Erythroblast (primary cell): Measurements from ENCODE around the gene SRCIN1.

ENCODE experiments used
- GATA1 ChIP-seq: IDR thresholded peaks from 2 replicates; pipeline ENCODE4 v1.6.1; 2011; ENCODE audit warnings: low read depth, mild to moderate bottlenecking, control low read depth, low read length, moderate library complexity
- POLR2A ChIP-seq: IDR thresholded peaks from 2 replicates; pipeline ENCODE4 v1.6.1; 2011; ENCODE audit warnings: mild to moderate bottlenecking, low read length

- no peak for TF ChIP-seq POLR2A
- TF ChIP-seq GATA1, result no peak
Observed at GRCh38 chr17:38605841-38606645, at the start of gene SRCIN1.
